Measurements from ENCODE around the gene GCSAML.

GRCh38 chr1:247517795-247518612 is 30.9 kb upstream of the GCSAML start:
- TF ChIP-seq GATA3 (IDR thresholded peaks at IDR 0.05; ENCODE audit: low read depth, low read length) = no peak
- no peak for TF ChIP-seq GATA2 (IDR thresholded peaks at IDR 0.05; ENCODE audit: low read depth, low read length)
